SKM-1 treated with dmso at 0.1 percent for 144 hours (cell line): ENCODE data around the gene NPHP4.
"Not testable (repeated sequence)": the region's sequence is repeated elsewhere in the genome, so short reads cannot be mapped to it uniquely, and the experiment has no call there.

Source experiments
- DNase-seq: peaks from one replicate; lab custom pipeline; 2025; ENCODE audit not compliant: unreplicated experiment; lab: John Stamatoyannopoulos, UW

NPHP4 gene

GRCh38 chr1:5898266-5898665 lies 94.0 kb downstream of the NPHP4 start:
- no peak for DNase-seq

GRCh38 chr1:5896706-5897660 lies 95.2 kb downstream of the NPHP4 start:
- no peak for DNase-seq

GRCh38 chr1:5895446-5896406 lies 96.5 kb downstream of the NPHP4 start:
- no peak for DNase-seq

GRCh38 chr1:5893699-5894278 lies 98.4 kb downstream of the NPHP4 start:
- DNase-seq = not testable (repeated sequence)

GRCh38 chr1:5892329-5892728 lies 99.9 kb downstream of the NPHP4 start:
- DNase-seq = no peak

GRCh38 chr1:5891736-5892135 lies 100.5 kb downstream of the NPHP4 start:
- DNase-seq = no peak

GRCh38 chr1:5891137-5891536 lies 101.1 kb downstream of the NPHP4 start:
- no peak for DNase-seq

- no peak for DNase-seq
These were observed 101.7 kb downstream of the NPHP4 start for GRCh38 chr1:5890346-5891106.

- DNase-seq = no peak
These were observed 102.3 kb downstream of the NPHP4 start for GRCh38 chr1:5889901-5890300.

GRCh38 chr1:5889462-5889861 lies 102.8 kb downstream of the NPHP4 start:
- no peak for DNase-seq

GRCh38 chr1:5888606-5889211 lies 103.5 kb downstream of the NPHP4 start:
- no peak for DNase-seq

GRCh38 chr1:5887971-5888361 lies 104.3 kb downstream of the NPHP4 start:
- no peak for DNase-seq

- DNase-seq = no peak
These were observed 104.8 kb downstream of the NPHP4 start for GRCh38 chr1:5887349-5887970.

GRCh38 chr1:5886541-5887348 lies 105.5 kb downstream of the NPHP4 start:
- no peak for DNase-seq

- no peak for DNase-seq
These were observed 106.1 kb downstream of the NPHP4 start for GRCh38 chr1:5886140-5886483.

GRCh38 chr1:5885471-5886139 lies 106.6 kb downstream of the NPHP4 start:
- no peak for DNase-seq

- no peak for DNase-seq
These were observed 108.1 kb downstream of the NPHP4 start for GRCh38 chr1:5884110-5884509.
